Endodermal cell (in vitro differentiated cells): ENCODE data around the gene DLX4. TPM values are rescaled to one million over a fixed set of nuclear protein-coding genes. Genes with fewer than 3 reads are reported as not detected.

ENCODE experiments used
- DNase-seq: peaks from one replicate; pipeline ENCODE4 v3.0.0-alpha.2; 2017
- H3K27ac ChIP-seq: 2 replicates; pipeline ENCODE4 v1.5.1; 2013; ENCODE audit warnings: mild to moderate bottlenecking, low read depth, low read length, moderate library complexity
- H3K27me3 ChIP-seq: 2 replicates; pipeline ENCODE4 v1.6.1; 2013; ENCODE audit warnings: mild to moderate bottlenecking, low read length, moderate library complexity; ENCODE audit not compliant: insufficient read depth, control insufficient read depth, poor library complexity, severe bottlenecking
- H3K36me3 ChIP-seq: 2 replicates; pipeline ENCODE4 v1.7.0; 2013; ENCODE audit warnings: mild to moderate bottlenecking, low read length, moderate library complexity; ENCODE audit not compliant: control insufficient read depth, insufficient read depth
- H3K4me1 ChIP-seq: one replicate; pipeline ENCODE4 v1.7.0; 2013; ENCODE audit warnings: low read length; ENCODE audit not compliant: control insufficient read depth, insufficient read depth
- H3K4me3 ChIP-seq: 2 replicates; pipeline ENCODE4 v1.5.1; 2013; ENCODE audit warnings: mild to moderate bottlenecking, low read length, moderate library complexity
- H3K9ac ChIP-seq: 2 replicates; pipeline ENCODE4 v1.6.1; 2013; ENCODE audit warnings: mild to moderate bottlenecking, low read length, moderate library complexity; ENCODE audit not compliant: poor library complexity, severe bottlenecking; ENCODE audit errors: extremely low read depth
- H3K9me3 ChIP-seq: 2 replicates; pipeline ENCODE4 v1.6.1; 2013; ENCODE audit warnings: mild to moderate bottlenecking, low read length, moderate library complexity; ENCODE audit not compliant: control insufficient read depth
- H3K27ac Mint-ChIP-seq: 2 replicates; pipeline ENCODE4 v1.8.0; 2020; ENCODE audit warnings: mixed read lengths
- H3K27me3 Mint-ChIP-seq: 2 replicates; pipeline ENCODE4 v1.8.0; 2021; ENCODE audit warnings: mild to moderate bottlenecking, mixed read lengths; ENCODE audit not compliant: insufficient read depth
- H3K36me3 Mint-ChIP-seq: 2 replicates; pipeline ENCODE4 v1.8.0; 2020; ENCODE audit warnings: low read depth, mixed read lengths
- H3K4me1 Mint-ChIP-seq: 2 replicates; pipeline ENCODE4 v1.8.0; 2020; ENCODE audit warnings: mixed read lengths
- H3K4me3 Mint-ChIP-seq: 2 replicates; pipeline ENCODE4 v1.8.0; 2020; ENCODE audit warnings: mild to moderate bottlenecking, moderate library complexity, mixed read lengths
- H3K9me3 Mint-ChIP-seq: 2 replicates; pipeline ENCODE4 v1.8.0; 2020; ENCODE audit warnings: mild to moderate bottlenecking, mixed read lengths
- WGBS, 2 experiments: methylation state at CpG; one replicate each; pipeline versions ENCODE4 v1.1.5 to v1.1.7; 2013; ENCODE audit warnings: missing lambda C conversion rate in 2 of 2, mixed read lengths in 1 of 2; ENCODE audit not compliant: insufficient coverage in 1 of 2, insufficient read length in 1 of 2; 5-methylcytosine and 5-hydroxymethylcytosine counted together
- total RNA-seq, 2 donors: library from RNA; stranded (reverse); fragmentation: NEBNext Ultra II Directional in 1 of 2; extraction: Animal tissue kit (Norgen Biotek cat#: 25700) in 1 of 2; gene quantifications; 2 replicates in 1 of 2; 3 replicates in 1 of 2; pipeline ENCODE4 v1.2.1, GENCODE V29; 2021
- TF ChIP-seq, protein P1 (sequence below): fragments of 200-600 bp; sonication (generic); conservative IDR thresholded peaks from 2 replicates; pipeline ENCODE4 v1.5.0; 2021; ENCODE audit warnings: antibody characterized with exemption, mild to moderate bottlenecking

Gene DLX4
- total RNA-seq, 2 donors from 2014 or later, result 1.6 to 2.1 TPM

DNA sequence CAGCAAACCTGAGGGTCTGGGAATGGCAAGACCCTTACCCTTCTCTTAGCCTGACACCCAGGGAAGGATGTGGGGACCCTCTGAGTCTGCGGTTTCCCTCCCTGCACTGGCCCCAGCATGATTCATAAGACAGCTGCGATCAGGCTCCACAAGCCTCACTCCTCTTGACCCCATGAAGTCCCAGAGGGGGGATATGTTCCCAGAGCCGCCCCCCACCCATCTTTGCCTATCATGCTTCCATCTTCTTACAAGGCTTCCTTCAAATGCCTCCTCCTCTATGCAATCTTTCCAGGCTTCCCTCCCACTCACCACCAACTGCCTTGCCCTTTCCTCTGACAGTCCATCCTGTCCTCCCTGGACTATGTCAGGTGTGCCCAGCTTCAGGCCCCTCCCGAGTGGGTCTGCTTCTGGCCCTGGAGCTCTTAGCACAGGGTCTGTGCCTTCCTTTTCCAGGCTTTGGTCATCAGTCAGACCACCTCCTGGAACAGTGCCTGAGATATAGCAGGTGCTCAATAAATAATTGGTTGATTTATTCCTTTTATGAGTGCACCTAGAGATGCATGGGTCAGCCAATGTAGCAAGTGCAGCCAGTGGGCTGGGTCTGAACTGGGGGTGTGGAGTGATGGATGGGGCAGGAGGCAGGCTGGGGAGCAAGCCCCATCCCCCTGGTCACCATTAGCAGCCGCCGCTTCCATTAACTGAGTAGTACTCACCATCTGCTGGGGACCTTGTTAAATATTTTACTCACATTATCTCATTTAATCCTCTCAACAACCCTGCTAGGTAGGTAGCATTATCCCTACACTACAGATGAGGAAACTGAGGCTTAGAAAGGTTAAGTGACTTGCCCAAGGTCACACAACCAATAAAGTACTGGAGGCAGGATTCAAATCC lies 17.7 kb downstream of the DLX4 start:
- TF ChIP-seq, protein P1, sequence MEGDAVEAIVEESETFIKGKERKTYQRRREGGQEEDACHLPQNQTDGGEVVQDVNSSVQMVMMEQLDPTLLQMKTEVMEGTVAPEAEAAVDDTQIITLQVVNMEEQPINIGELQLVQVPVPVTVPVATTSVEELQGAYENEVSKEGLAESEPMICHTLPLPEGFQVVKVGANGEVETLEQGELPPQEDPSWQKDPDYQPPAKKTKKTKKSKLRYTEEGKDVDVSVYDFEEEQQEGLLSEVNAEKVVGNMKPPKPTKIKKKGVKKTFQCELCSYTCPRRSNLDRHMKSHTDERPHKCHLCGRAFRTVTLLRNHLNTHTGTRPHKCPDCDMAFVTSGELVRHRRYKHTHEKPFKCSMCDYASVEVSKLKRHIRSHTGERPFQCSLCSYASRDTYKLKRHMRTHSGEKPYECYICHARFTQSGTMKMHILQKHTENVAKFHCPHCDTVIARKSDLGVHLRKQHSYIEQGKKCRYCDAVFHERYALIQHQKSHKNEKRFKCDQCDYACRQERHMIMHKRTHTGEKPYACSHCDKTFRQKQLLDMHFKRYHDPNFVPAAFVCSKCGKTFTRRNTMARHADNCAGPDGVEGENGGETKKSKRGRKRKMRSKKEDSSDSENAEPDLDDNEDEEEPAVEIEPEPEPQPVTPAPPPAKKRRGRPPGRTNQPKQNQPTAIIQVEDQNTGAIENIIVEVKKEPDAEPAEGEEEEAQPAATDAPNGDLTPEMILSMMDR, result no peak
- H3K4me3 Mint-ChIP-seq, result no peak overlapping the region

DNA sequence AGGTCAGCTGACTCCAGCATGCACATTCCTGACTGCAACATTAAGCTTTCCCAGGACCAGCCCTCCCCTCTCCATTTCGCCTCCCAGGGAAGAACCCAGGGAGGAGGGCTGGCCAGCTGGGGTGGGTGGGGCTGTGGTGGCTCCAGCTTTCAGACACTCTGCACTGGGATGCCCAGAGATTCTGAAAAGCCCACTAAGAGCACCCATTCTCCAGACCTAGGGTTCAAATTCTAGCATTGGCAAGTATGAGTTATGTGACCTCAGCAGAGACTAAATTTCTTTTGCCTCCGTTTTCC lies 18.2 kb downstream of the DLX4 start:
- Mint-ChIP-seq H3K27ac (no peak overlapping the region), H3K4me1 (no peaks in the 10 kb centered on the region), H3K4me3 (no peak overlapping the region), H3K36me3 (no peaks in the 10 kb centered on the region), H3K9me3 (no peaks in the 10 kb centered on the region), H3K27me3 (peaks cover 90% of the 10 kb centered on the region)
- H3K4me3 ChIP-seq, result no peak overlapping the region
- TF ChIP-seq, protein P1, result no peak
- H3K36me3 ChIP-seq, result no peaks in the 10 kb centered on the region
- H3K27me3 ChIP-seq, result peaks cover 66% of the 10 kb centered on the region
- no peaks in the 10 kb centered on the region for H3K4me1 ChIP-seq
- no peak overlapping the region for H3K27ac ChIP-seq
- H3K9ac ChIP-seq, result no peak overlapping the region
- no peaks in the 10 kb centered on the region for H3K9me3 ChIP-seq
- DNase-seq, result peak; percentile 54
- 81 to 91% methylated on average over 1 to 2 of the region's 2 CpGs for WGBS, 2 experiments

More for the DNA sequence above, 17.7 kb downstream of the DLX4 start:
- H3K27me3 ChIP-seq, result peaks cover 60% of the 10 kb centered on the region
- H3K27ac ChIP-seq, result no peak overlapping the region
- H3K36me3 ChIP-seq, result no peaks in the 10 kb centered on the region
- Mint-ChIP-seq H3K9me3 (no peaks in the 10 kb centered on the region), H3K27me3 (peaks cover 90% of the 10 kb centered on the region), H3K36me3 (no peaks in the 10 kb centered on the region), H3K4me1 (no peaks in the 10 kb centered on the region), H3K27ac (no peak overlapping the region)
- no peaks in the 10 kb centered on the region for H3K9me3 ChIP-seq
- 85 to 90% methylated on average over 4 to 6 of the region's 6 CpGs for WGBS, 2 experiments
- H3K4me1 ChIP-seq, result no peaks in the 10 kb centered on the region
- H3K9ac ChIP-seq, result no peak overlapping the region
- DNase-seq, result peak; percentile 45
- no peak overlapping the region for H3K4me3 ChIP-seq

DNA sequence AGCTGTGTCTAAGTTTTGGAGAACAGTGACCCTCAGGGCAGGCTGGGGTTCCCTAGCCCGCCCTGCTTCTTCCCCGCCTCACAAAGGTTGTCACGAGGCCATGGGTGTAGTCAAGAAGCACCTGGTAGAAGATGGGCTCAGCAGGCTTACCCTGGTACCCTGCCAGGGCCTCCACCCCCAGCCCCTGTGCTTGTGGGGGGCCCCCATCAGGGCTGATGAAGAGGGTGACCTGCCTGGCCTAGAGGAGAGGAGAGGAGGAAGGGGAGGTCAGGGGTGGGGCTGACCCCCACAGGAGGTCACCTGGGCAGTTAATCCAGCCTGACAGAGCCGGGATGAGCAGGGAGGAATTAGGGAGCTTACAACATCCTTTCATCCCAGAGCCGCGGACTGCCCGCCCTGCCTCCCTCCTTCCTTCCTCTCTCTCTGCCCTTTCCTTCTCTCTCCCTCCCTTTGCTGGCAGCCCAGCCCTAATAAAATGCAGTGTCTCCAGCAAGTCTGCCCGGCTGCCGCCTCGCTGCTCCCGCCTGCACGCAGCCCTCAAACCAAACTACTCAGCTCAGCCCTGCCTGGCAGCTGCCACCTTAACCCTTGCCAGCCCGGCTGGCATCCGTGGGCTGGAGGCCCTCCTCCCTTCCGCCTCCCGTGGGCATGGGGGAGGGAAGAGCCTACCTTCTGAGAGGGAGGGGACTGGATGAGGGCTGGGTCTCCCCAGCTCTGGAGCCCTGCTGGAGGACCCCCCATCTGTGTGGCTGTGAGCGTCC lies 18.9 kb downstream of the DLX4 start:
- WGBS, 2 experiments, result 44 to 47% methylated on average over 11 to 17 of the region's 17 CpGs
- no peak overlapping the region for H3K9ac ChIP-seq
- H3K27ac ChIP-seq, result no peak overlapping the region
- H3K4me3 ChIP-seq, result no peak overlapping the region
- peak; percentile 75 for DNase-seq
- TF ChIP-seq, protein P1, result no peak
- Mint-ChIP-seq H3K4me1 (peaks cover 2% of the 10 kb centered on the region), H3K27me3 (peaks cover 93% of the 10 kb centered on the region), H3K4me3 (no peak overlapping the region), H3K36me3 (no peaks in the 10 kb centered on the region), H3K27ac (no peak overlapping the region), H3K9me3 (no peaks in the 10 kb centered on the region)
- no peaks in the 10 kb centered on the region for H3K9me3 ChIP-seq
- no peaks in the 10 kb centered on the region for H3K4me1 ChIP-seq
- H3K27me3 ChIP-seq, result peaks cover 72% of the 10 kb centered on the region
- H3K36me3 ChIP-seq, result no peaks in the 10 kb centered on the region
